Fibroblast of skin of left quadriceps (primary cell): ENCODE results near the gene TMEM170A.
A peak's percentile ranks its signal among the peaks of the same experiment; 100 is the strongest.
"Not testable (repeated sequence)": the region's sequence is repeated elsewhere in the genome, so short reads cannot be mapped to it uniquely, and the experiment has no call there.

Experiments used
- DNase-seq, 2 experiments: peaks; one replicate each; pipeline ENCODE4 v3.0.0-alpha.2; 2013; ENCODE audit warnings: low read depth in 2 of 2

TMEM170A gene

DNA sequence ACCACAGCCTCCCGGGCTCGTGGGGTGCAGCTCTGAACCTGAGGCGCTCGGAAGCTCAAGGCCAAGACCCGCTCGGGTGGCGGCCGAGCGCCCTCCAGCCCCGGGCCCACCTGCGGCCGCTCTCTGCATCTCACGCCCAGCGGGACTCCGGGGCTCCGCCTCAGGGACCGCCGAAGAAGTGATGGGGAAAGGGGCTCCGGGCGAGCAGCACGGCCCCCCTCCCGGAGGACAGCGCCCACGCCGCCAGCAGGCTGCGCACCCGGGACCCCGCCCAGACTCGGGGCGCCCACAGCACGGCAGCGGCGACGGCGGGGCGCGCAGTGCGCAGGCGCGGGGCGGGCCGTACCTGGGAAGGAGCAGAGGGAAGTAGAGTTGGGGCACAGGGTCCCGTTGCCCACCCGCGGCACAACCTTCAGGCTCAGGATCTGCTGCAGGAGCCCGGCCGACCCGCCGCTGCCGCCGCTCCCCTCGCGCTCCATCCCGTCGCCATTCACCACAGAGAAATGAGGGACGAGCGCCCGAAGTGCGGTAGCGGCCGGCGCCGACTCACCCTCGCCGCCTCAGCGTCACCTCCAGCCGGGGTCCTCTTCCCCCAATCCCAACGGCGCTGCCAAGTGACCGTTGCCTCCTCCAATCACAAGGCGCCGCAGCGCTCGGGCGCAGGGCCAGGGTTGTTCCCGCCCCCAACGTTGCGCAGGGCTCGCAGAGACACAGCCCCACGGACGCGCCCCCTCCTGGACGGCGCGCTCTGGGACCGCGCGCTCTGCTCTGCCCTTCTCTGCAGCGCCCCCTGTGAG is at the start of gene TMEM170A:
TMEM170A (minus strand) TSS at position 568 of the 797 bp plus-strand sequence; CDS start at position 479, 89 bp downstream.
- peak; percentile 97 for DNase-seq

DNA sequence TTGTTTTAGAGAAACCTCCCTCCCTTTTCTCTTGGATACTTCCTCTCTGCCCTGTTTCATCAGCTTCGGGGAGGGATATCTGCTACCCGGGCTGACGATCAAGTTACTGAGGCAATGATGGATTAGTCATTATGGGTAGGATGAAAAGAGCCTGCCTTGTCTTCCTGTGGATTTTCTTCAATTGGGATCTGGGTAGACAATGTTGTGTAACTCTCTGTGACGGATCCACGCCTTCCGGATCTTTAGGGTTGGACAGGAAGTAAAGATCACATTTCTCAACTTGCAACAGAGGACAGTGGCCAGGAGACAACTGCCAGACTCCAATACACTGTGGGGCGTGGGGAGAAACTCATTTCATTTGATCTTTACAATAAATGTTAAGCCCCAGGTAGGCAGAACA is 42.1 kb upstream of the TMEM170A start:
- peak; percentile 54 to 59 for DNase-seq

DNA sequence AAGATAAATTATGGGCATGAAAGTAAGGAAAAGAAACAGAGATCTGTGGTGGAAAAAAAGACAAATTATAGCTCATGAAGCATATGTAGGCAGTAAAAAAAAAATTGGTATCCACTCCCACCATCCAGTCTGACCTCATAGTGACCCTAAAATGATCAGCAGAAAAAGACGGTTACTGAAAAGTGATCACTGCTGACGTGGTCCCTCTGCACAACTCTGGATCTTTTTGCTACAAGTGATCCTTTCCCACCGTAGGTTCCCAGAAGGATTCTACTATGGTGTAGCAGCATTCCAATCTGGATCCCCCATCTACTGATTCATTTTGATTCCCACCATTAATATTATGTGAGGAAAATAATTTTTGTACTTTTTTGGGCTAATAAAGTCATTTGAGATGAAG is 41.6 kb upstream of the TMEM170A start:
- no peak for DNase-seq

DNA sequence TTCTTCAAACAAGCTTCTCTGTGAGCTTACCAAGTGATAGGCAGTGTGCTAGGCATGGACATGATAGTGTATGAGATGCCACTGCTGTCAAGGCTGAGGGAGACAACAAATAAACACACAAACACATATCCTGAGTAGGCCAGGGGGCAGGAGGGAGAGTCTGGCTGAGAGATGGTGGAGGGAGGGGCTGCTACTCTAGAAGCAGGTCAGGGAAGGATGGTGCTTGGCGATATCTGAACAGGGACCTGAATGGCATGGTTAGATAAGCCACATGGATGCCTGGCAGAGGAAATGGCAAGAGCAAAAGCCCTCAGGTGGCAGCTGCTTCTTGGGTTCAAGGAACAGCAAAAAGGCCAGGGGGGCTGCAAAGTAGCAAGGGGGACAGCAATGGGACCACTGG is 39.3 kb upstream of the TMEM170A start:
- no peak for DNase-seq

DNA sequence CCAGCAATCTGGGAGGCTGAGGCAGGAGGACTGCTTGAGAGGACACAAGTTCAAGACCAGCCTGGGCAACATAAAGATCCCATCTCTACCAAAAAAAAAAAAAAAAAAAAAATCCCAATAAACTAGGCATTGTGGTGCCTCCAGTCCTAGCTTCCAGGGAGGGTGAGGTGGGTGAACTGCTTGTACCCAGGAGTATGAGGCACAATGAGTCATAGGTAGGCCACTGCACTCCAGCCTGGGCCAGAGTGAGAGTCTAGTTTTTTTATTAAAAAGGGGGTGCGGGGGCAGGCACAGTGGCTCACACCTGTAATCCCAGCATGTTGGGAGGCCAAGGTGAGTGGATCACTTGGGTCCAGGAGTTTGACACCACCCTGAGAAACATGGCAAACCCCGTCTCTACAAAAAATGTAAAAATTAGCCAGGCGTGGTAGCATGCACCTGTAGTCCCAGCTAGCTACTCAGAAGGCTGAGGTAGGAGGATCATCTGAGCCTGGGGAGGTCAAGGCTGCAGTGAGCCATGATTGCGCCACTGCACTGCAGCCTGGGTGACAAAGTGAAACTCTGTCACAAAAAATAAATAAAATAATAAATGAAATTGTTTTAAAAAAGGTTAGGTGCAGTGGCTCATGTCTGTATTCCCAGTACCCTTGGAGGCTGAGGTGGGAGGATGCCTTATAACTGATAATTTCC is 38.6 kb upstream of the TMEM170A start:
- DNase-seq: no peak

DNA sequence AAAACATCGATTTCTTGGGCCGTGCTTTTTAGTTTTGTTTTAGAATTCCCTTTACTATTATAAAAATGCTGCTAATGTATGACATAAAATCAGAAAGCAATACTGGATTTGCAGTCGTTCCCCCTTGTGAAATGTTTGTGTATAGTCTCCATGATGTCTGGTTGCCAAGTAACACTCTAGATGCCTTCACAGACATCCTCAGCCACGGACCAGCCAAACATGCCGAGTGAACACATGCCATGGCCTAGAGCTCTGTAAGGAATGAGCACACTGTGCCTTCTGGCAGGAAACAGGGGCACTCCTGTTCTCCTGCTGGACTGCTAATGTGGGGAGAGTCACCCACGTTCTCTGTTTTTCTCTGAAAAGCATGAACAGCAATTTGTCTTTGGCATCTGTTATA is 37.3 kb upstream of the TMEM170A start:
- peak in 1 of 2 experiments; percentile 8 for DNase-seq

GRCh38 chr16:75501359-75501758 is 36.9 kb upstream of the TMEM170A start:
- DNase-seq: no peak

DNA sequence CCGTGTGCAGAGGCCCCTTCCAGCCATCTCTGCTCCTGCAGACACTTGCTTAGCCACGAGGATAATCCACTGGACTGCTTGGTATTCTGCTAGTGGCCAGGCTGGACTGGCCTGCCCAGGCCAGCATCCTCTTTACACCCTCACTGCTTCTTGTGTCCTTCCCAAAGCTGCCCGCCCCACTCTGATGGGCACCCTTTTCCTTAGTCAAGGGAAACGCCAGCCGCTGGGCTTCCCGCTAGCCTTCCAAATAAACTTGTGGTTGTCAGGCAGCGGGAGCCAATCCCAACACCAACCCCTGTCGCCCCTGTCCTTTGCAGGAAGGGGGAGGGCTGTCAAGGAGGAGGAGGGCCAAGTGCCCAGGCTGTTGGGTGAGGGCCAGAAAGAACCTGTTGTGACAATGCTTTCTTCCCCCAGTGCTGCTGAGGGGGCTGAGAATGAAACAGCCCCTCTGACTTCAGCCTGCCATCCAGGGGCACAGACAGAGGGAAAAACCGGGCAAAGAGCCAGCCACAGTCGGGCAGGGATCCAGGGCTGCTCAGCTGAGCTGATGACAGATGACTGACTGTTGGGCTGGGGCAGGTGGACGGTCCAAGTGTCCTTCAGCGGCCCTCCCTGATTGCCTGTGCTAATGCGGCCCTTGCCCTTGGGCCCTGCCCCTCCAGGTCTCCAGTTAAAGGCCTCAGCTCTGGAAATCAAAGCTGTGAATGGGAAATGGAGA is 34.3 kb upstream of the TMEM170A start:
- not testable (repeated sequence) for DNase-seq

- DNase-seq: no peak
Measured at GRCh38 chr16:75497558-75497957, 33.1 kb upstream of the TMEM170A start.

GRCh38 chr16:75495076-75495674 is 30.7 kb upstream of the TMEM170A start, which contains the start of gene CHST6:
TSS of gene CHST6 (minus strand) at chr16:75495441. CDS start at chr16:75479828, 15,613 bp downstream.
- peak in 1 of 2 experiments; percentile 8 for DNase-seq

GRCh38 chr16:75494661-75495075 is 30.2 kb upstream of the TMEM170A start:
- no peak for DNase-seq

DNA sequence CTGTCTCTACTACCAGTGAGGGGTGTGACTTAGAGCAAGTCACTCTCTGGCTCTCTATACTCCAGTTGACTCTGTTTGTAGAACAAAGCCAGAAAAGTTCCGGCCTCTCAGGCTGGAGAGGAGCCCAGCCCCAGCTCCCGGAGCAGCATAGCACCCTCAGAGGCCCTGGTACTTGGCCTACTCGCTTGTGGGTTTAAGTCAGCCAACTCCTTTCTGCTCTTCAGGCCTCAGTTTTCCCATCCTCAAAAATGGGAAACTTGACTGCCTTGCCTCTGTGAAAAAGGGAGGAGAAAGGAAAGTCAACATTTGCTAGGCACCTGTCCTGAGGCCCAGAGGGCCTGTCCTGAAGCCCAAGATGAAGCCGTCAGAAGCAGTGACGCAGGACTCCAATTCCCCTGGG is 29.7 kb upstream of the TMEM170A start:
- no peak for DNase-seq

DNA sequence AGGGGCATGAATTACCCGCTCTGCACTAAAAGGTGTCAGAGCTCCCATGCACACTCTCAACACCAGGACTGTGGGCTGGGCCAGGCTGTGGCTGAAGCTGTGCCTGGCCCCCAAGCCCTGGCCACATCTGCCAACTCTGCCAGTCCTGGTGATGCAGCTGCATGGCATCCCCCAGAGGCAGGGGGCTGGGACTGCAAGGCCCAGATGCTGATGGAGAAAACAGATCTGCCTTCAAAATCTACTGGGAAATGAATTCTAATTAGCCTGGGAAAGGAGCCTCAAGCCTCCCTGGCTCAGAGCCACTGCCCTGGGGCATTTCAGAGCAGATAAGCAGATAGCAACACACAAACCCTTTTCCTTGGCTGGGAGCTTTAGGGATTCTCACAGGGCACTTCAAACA is 27.4 kb upstream of the TMEM170A start:
- DNase-seq: no peak

GRCh38 chr16:75488322-75488721 is 23.8 kb upstream of the TMEM170A start:
- no peak for DNase-seq

GRCh38 chr16:75486676-75487313 is 22.3 kb upstream of the TMEM170A start:
- no peak for DNase-seq

DNA sequence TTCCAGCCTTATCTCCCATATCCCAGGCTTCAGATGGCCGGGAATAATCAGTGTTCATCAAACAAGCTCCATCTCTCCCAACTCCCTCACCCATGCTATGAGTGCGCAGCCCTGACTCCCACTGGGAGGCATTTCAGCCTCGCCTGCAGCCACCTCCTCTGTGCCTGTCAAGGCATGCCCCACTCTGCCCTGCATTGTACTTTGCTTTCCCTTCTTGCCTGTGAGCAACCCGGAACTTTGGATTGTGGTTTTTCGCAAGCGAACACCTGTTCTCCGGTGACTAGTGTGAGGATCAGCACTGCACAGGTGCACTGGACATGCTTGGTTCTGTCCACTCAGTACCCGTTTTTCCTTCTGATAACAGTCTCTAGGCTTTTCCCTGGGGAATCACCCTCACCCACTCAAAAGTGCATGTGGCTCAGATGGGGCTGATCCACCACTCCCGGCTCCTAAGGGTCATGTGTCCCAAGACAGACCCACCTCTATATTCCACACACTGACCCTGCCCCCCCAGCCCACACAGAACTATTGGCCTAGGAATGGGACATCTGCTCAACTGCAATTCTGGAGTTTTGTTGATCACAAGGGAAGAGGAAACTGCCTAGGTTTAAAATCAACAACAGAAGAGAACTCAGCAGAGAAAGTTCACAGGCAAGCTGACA is 21.7 kb upstream of the TMEM170A start:
- DNase-seq: no peak

DNA sequence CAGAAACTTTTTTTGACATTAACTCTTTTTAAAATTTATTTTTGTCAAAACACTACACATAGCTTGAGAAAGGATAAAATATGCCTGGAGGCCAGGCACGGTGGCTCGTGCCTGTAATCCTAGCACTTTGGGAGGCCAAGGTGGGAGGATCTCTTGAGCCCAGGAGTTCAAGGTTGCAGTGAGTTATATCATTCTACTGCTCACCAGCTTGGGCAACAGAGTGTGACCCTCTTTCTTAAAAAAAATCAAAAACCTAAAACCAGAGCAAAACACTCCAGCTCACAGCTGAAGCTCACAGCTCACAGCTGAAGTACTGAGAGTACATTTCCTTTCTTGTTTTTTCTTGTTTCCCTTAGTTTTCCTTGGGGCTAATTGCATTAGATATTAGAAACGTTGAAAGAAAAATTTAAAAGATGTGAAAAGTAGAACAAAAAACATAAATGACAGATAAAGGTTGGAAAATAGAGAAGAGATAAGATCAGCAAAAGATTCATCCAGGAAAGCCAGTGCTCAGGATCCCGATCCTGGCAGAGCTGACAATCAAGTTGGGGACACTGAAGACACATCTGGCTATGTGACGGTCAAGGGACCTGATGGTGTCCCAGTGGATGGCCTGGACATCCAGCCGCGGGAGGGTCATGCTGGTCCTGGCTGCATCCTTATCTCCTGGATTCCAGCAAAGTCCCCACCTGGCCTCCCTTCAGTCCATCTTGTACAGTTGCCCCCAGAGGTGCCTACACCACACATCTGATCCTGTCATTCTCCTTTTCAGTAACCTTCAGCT is 20.9 kb upstream of the TMEM170A start:
- DNase-seq: no peak

DNA sequence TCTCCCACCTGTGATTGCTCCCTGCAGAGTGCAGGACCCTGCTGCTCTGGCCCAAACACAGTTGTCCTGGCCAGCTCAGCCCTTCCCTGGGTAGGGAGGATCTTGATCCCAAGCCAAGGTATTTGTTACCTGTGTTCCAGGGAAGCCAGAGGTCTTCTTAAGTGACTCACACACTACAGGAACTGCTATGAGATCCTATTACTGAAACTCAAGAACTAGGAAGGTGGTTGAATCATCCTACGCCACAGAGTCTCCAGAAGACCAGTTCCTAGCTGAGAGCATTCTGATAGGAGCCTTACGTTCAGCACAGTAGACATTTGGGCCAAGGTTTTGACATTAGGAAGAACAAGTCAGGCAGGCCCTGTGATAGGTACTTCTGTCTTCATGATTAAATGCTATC is 18.7 kb upstream of the TMEM170A start:
- no peak for DNase-seq

GRCh38 chr16:75482434-75483205 is 18.1 kb upstream of the TMEM170A start:
- DNase-seq: no peak
